Left lung (tissue), 10 donors: ENCODE data around the gene SH3D21. TPM values are rescaled to one million over a fixed set of nuclear protein-coding genes. Genes with fewer than 3 reads are reported as not detected.

Source experiments
- ATAC-seq: fragments of 200-7000 bp; cut with Tn5 transposase; one replicate; pipeline ENCODE4 v1.9.1; 2020; ENCODE audit warnings: moderate library complexity
- DNase-seq, 4 donors: peaks; one replicate each; pipeline ENCODE4 v3.0.0-alpha.2; 2013 to 2020
- H3K27ac ChIP-seq, 2 donors: fragments of 200-600 bp; sonication (generic) in 1 of 2; one replicate each; pipeline versions ENCODE4 v1.5.0 to v1.8.0; 2020 to 2021
- H3K27me3 ChIP-seq, 2 donors: fragments of 200-600 bp; sonication (generic) in 1 of 2; one replicate each; pipeline versions ENCODE4 v1.5.0 to v1.8.0; 2020 to 2021
- H3K36me3 ChIP-seq, 2 donors: fragments of 200-600 bp; sonication (generic) in 1 of 2; one replicate each; pipeline versions ENCODE4 v1.5.0 to v1.8.0; 2020 to 2021
- H3K4me1 ChIP-seq, 2 donors: fragments of 200-600 bp; one replicate each; pipeline ENCODE4 v1.8.0; 2021
- H3K4me3 ChIP-seq, 2 donors: fragments of 200-600 bp; sonication (generic) in 1 of 2; one replicate each; pipeline versions ENCODE4 v1.5.0 to v1.8.0; 2020 to 2021; ENCODE audit warnings: mild to moderate bottlenecking in 1 of 2
- H3K9me3 ChIP-seq, 2 donors: fragments of 200-600 bp; sonication (generic) in 1 of 2; one replicate each; pipeline versions ENCODE4 v1.5.0 to v1.8.0; 2020 to 2021
- CTCF ChIP-seq, 2 donors: fragments of 200-600 bp; sonication (generic) in 1 of 2; IDR thresholded peaks; one replicate each; pipeline versions ENCODE4 v1.5.0 to v1.8.0; 2021; ENCODE audit warnings: antibody characterized with exemption in 2 of 2
- intact Hi-C, 2 donors: fragments of 100-400 bp; cut with DNase I; formaldehyde crosslinking; loops; one replicate each; pipeline versions ENCODE4 v1.11.2 to v1.14.2; 2022
- polyA plus RNA-seq, 6 donors: library from polyadenylated mRNA; unstranded; fragments of 120-200 nt; gene quantifications; one replicate each; pipeline ENCODE4 v1.2.1, GENCODE V29; 2013; ENCODE audit not compliant: insufficient read length in 6 of 6
- total RNA-seq, 2 donors: library from RNA; stranded (reverse); fragmentation: NEBNext Ultra II Directional; extraction: Animal tissue kit (Norgen Biotek cat#: 25700); gene quantifications; one replicate each; pipeline ENCODE4 v1.2.1, GENCODE V29; 2021
- donor health status: DM: no; HTN: yes; CAD: no.
- donor health status: DM: no; HTN: no; CAD: no.

The SH3D21 gene
- total and polyA plus RNA-seq, 8 donors, result 7.1 to 27.3 (median 18.4) TPM

- no peak for TF ChIP-seq CTCF (IDR thresholded peaks at IDR 0.05)
- Histone ChIP-seq H3K9me3 (no peaks in the 10 kb centered on the region), H3K4me1 (peaks cover 0 to 19% of the 10 kb centered on the region in 2 donors), H3K36me3 (peaks cover 0 to 44% of the 10 kb centered on the region in 2 donors), H3K27ac (no peak overlapping the region), H3K4me3 (no peak overlapping the region), H3K27me3 (no peaks in the 10 kb centered on the region)
- intact Hi-C loops, result no loop called here
- DNase-seq (no peak), ATAC-seq (no peak)
Measured at GRCh38 chr1:36279110-36279788, 26.9 kb upstream of the SH3D21 start.

GRCh38 chr1:36279789-36280296 is 26.3 kb upstream of the SH3D21 start:
- peak overlapping the region in 1 of 2 donors; percentile 4 for H3K27ac ChIP-seq
- intact Hi-C loops, result loop anchor here in 1 of 2 donors (10.0 kb wide), 1 partner anchor 125 kb away; the partner anchor contains the start of gene MAP7D1
- ATAC-seq (no peak), DNase-seq (no peak)
- no peak for TF ChIP-seq CTCF (IDR thresholded peaks at IDR 0.05)
- H3K4me3 ChIP-seq, result no peak overlapping the region
- H3K9me3 ChIP-seq, result no peaks in the 10 kb centered on the region
- peaks cover 0 to 19% of the 10 kb centered on the region in 2 donors for H3K4me1 ChIP-seq
- peaks cover 0 to 45% of the 10 kb centered on the region in 2 donors for H3K36me3 ChIP-seq
- no peaks in the 10 kb centered on the region for H3K27me3 ChIP-seq

GRCh38 chr1:36284061-36284460 is 22.1 kb upstream of the SH3D21 start:
- ATAC-seq, result no peak
- intact Hi-C loops, result loop anchor here in 1 of 2 donors (10.0 kb wide), 1 partner anchor 129 kb away; the partner anchor contains the start of gene MAP7D1
- Histone ChIP-seq H3K9me3 (no peaks in the 10 kb centered on the region), H3K4me1 (peaks cover 0 to 20% of the 10 kb centered on the region in 2 donors), H3K4me3 (no peak overlapping the region), H3K27ac (peak overlapping the region in 1 of 2 donors; percentile 48), H3K27me3 (no peaks in the 10 kb centered on the region), H3K36me3 (peaks cover 4 to 74% of the 10 kb centered on the region in 2 donors)
- DNase-seq, result no peak
- TF ChIP-seq CTCF (IDR thresholded peaks at IDR 0.05), result no peak

- H3K4me1 ChIP-seq, result peaks cover 0 to 15% of the 10 kb centered on the region in 2 donors
- H3K9me3 ChIP-seq, result no peaks in the 10 kb centered on the region
- H3K27me3 ChIP-seq, result no peaks in the 10 kb centered on the region
- no peak overlapping the region for H3K4me3 ChIP-seq
- ATAC-seq, result no peak
- H3K27ac ChIP-seq, result peak overlapping the region in 1 of 2 donors; percentile 48
- TF ChIP-seq CTCF (IDR thresholded peaks at IDR 0.05), result no peak
- no peak for DNase-seq
- intact Hi-C loops, result loop anchor here in 1 of 2 donors (10.0 kb wide), 1 partner anchor 130 kb away; the partner anchor contains the start of gene MAP7D1
- H3K36me3 ChIP-seq, result peaks cover 4 to 79% of the 10 kb centered on the region in 2 donors
Measured at GRCh38 chr1:36284517-36284916, 21.7 kb upstream of the SH3D21 start.

- TF ChIP-seq CTCF (IDR thresholded peaks at IDR 0.05), result peak; percentile 60 to 68
- Histone ChIP-seq H3K36me3 (peaks cover 4 to 89% of the 10 kb centered on the region in 2 donors), H3K27ac (no peak overlapping the region), H3K9me3 (no peaks in the 10 kb centered on the region), H3K4me3 (no peak overlapping the region), H3K4me1 (peaks cover 0 to 10% of the 10 kb centered on the region in 2 donors), H3K27me3 (no peaks in the 10 kb centered on the region)
- intact Hi-C loops, result loop anchor here in 1 of 2 donors (10.0 kb wide), 1 partner anchor 131 kb away; the partner anchor contains the start of gene MAP7D1
- DNase-seq (peak in 2 of 4 donors; percentile 69 to 89), ATAC-seq (peak; percentile 94)
Measured at GRCh38 chr1:36285443-36286101, 20.6 kb upstream of the SH3D21 start.
